ENCODE data around the gene PAXX. TPM values are rescaled to one million over a fixed set of nuclear protein-coding genes. Genes with fewer than 3 reads are reported as not detected.

PAXX gene
- total and polyA plus RNA-seq, 2 experiments from 2014 or later = 102 to 130 TPM

DNA sequence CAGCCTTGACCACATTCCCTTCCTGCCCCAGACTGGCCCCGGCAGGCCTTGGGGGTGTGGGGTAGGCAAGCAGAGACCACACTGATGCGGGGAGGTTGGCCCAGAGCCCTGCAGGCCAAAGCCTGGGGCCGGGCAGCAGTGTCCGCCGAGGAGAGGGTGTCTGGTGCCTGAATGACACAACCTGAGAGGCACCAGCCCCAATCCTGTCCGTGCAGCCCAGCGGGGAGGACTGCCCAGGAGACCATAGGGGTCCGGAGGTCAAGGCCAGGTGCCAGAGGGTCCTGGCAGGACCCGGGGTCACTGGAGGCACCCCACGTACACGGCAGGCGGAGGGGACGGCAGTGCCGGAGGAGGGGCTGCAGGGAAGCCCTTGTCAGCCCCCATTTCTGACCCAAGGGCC, 20.5 kb upstream of the PAXX start:
- TF ChIP-seq, protein P1, sequence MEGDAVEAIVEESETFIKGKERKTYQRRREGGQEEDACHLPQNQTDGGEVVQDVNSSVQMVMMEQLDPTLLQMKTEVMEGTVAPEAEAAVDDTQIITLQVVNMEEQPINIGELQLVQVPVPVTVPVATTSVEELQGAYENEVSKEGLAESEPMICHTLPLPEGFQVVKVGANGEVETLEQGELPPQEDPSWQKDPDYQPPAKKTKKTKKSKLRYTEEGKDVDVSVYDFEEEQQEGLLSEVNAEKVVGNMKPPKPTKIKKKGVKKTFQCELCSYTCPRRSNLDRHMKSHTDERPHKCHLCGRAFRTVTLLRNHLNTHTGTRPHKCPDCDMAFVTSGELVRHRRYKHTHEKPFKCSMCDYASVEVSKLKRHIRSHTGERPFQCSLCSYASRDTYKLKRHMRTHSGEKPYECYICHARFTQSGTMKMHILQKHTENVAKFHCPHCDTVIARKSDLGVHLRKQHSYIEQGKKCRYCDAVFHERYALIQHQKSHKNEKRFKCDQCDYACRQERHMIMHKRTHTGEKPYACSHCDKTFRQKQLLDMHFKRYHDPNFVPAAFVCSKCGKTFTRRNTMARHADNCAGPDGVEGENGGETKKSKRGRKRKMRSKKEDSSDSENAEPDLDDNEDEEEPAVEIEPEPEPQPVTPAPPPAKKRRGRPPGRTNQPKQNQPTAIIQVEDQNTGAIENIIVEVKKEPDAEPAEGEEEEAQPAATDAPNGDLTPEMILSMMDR (IDR thresholded peaks at IDR 0.05; ENCODE audit: low read depth, low read length) = no peak
- no peaks in the 10 kb centered on the region for H3K36me3 ChIP-seq
- H3K27me3 ChIP-seq = no peaks in the 10 kb centered on the region
- no peaks in the 10 kb centered on the region for H3K4me1 ChIP-seq (ENCODE audit: low read depth)
- no peak for DNase-seq (ENCODE audit: low read depth in 1 of 2, low spot score in 1 of 2)
- H3K27ac ChIP-seq = no peak overlapping the region
- H3K9me3 ChIP-seq (ENCODE audit: low read depth) = no peaks in the 10 kb centered on the region
- H3K4me3 ChIP-seq = no peak overlapping the region

DNA sequence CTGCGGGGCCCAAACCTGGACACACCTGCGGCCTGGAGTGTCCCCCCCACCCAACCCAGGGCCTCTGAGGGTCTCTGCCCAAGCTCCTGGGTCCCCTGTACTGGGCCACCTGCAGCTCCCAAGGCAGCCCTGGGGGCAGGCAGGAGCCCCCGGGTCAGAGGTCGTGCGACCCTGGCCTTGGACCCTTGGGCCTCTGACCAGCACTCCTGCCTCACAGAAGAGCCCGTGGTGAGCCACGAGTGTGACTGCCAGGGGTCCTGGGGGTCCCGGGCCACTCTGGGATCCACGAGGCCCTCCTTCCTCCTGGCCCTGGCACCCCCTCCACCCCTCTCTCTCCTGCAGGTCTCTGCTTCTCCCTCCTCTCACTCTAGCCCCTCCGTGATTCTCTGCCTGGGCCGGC, 19.9 kb upstream of the PAXX start:
- TF ChIP-seq, protein P1 (IDR thresholded peaks at IDR 0.05; ENCODE audit: low read depth, low read length) = no peak

DNA sequence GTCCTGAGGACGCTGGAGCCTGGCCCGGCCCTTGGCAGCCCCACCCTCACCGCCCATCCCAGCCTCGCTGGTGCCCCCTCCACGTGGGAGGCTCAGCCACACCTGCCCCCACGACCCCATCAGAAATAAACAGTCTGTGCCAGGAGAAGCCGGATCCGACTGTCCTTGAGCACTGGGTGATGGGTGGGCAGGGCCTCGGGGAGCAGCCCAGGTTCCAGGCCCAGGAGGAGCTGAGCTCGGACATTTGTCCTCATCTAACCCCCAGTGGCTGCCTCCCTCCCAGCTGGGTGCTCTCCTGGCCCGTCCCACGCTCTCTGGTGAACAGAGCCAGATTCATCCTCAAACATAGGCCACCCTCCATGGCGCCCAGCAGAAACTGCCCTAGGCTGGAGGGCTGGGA, 19.5 kb upstream of the PAXX start:
- H3K4me3 ChIP-seq = no peak overlapping the region
- TF ChIP-seq, protein P1 (IDR thresholded peaks at IDR 0.05; ENCODE audit: low read depth, low read length) = no peak
- H3K9me3 ChIP-seq (ENCODE audit: low read depth) = no peaks in the 10 kb centered on the region
- no peak for DNase-seq (ENCODE audit: low read depth in 1 of 2, low spot score in 1 of 2)
- H3K4me1 ChIP-seq (ENCODE audit: low read depth) = no peaks in the 10 kb centered on the region
- H3K27me3 ChIP-seq = peaks cover 2% of the 10 kb centered on the region
- H3K36me3 ChIP-seq = no peaks in the 10 kb centered on the region
- no peak overlapping the region for H3K27ac ChIP-seq

More for the DNA sequence above, 19.9 kb upstream of the PAXX start:
- H3K9me3 ChIP-seq (ENCODE audit: low read depth) = no peaks in the 10 kb centered on the region
- H3K27ac ChIP-seq = no peak overlapping the region
- DNase-seq (ENCODE audit: low read depth in 1 of 2, low spot score in 1 of 2) = no peak
- H3K36me3 ChIP-seq = no peaks in the 10 kb centered on the region
- H3K4me3 ChIP-seq = no peak overlapping the region
- H3K4me1 ChIP-seq (ENCODE audit: low read depth) = no peaks in the 10 kb centered on the region
- H3K27me3 ChIP-seq = peaks cover under 1% of the 10 kb centered on the region

DNA sequence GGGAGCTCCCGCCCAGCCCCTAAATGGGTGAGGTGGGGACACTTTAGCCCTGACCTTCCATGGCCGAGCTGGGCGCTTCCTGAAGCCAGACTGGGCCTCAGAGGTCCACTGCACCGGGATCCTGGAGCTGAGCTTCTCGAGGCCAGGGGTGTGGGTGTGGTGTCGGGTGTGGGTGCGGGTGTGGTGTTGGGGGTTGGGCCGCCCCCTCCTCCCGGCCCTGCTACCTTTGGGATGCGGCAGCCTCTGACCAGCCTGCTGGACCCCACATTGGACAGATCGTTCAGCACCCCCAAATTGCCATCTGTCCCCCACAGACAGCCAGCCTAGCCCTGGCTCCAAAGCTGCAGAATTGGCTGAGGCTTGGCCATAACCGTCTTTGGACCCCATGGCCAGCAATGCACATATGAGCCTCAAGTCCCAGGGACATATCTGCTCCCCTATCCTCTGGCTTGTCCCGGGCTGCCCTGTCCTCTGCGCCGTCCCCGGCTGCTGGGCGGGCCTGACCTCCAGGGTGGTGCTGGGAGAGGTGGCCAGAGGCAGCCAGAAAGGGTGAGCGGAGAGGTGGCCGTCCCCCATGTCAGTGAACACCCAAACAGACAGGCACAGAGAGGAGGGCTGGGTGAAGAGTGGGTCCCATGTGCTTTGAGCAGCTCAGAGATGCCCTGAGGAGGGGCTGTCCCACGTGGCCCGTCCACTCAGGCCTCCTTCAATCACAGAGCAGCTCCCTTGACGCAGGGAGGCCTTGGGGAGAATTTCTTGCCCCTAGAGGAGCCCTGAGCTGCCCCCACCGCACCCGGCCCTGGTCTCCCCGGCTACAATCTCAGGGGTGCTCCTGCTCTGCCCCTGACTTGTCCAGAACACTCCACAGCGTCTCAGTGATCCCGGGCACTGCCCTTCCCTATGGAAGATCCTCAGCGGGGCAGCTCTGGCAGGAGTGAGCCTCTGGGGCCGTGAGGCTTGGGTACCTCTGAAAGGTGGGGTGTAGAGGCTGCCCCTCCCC, 18.3 kb upstream of the PAXX start:
- no peak overlapping the region for H3K4me3 ChIP-seq
- peaks cover 2% of the 10 kb centered on the region for H3K27me3 ChIP-seq
- no peak overlapping the region for H3K27ac ChIP-seq
- no peaks in the 10 kb centered on the region for H3K4me1 ChIP-seq (ENCODE audit: low read depth)
- DNase-seq (ENCODE audit: low read depth in 1 of 2, low spot score in 1 of 2) = no peak
- TF ChIP-seq, protein P1 (IDR thresholded peaks at IDR 0.05; ENCODE audit: low read depth, low read length) = no peak
- H3K9me3 ChIP-seq (ENCODE audit: low read depth) = no peaks in the 10 kb centered on the region
- no peaks in the 10 kb centered on the region for H3K36me3 ChIP-seq

DNA sequence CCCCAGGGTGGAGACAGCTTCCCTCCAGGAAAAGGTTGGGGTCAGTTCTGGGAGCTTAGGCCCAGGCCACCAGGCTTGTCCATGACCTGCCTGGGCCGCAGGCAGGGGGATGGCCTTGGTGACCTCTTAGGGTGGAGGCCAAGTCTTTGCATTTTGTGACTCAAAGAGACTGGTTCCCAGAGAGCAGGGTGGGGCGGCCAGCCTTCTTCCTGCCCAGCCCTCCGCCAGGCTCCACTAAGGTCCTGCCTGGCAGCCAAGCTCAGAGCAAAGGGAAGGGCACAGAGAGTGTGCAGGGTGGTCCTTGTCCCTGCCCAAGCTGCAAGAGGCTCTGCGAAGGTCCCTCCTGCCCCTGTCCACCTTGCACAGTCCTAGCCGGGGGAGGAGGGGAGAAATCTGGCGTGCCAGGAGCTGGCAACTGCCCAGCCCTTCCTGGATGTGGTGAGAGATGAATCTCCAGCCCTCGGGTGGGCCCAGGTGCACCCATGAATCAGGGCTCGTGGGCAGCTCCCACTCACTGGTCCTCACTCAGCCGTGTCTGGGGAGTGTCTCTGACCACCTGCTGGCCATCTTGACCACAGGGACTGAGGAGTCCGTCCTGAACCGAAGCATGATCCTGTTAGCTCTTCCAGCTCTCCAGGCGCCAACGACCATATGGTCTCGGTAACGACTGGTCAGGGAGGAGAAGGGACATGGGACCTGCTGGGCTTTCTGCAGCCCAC, 17.2 kb upstream of the PAXX start:
- H3K27me3 ChIP-seq = peaks cover 2% of the 10 kb centered on the region
- no peak for DNase-seq (ENCODE audit: low read depth in 1 of 2, low spot score in 1 of 2)
- H3K4me1 ChIP-seq (ENCODE audit: low read depth) = no peaks in the 10 kb centered on the region
- H3K27ac ChIP-seq = no peak overlapping the region
- H3K4me3 ChIP-seq = no peak overlapping the region
- TF ChIP-seq, protein P1 (IDR thresholded peaks at IDR 0.05; ENCODE audit: low read depth, low read length) = no peak
- H3K9me3 ChIP-seq (ENCODE audit: low read depth) = no peaks in the 10 kb centered on the region
- no peaks in the 10 kb centered on the region for H3K36me3 ChIP-seq

All from cardiac muscle cell (in vitro differentiated cells and primary cell).